ENCODE data around the gene TBCCD1. TPM values are rescaled to one million over a fixed set of nuclear protein-coding genes. Genes with fewer than 3 reads are reported as not detected.

TBCCD1 gene
- polyA plus RNA-seq, 1 donor from 2014 or later = 13.4 TPM

DNA sequence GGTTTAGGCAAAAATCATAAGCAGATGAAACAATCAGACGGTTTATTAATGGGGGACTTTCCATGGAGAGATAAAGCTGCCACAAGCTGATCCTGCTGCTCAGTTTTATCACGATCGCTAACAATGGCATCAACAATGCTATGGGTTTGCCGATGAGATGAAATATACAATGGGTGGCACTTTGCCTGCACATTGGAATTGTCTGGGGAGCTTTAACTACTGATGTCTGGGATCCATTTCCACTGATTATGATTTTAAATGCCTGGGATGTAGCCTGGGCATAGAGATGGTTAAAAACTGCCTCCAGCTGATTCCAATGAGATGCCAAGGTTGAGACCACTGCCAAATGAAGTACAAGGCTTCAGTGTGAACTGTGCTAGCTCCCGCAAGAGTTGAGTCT lies 53.8 kb downstream of the TBCCD1 start:
- Histone ChIP-seq H2AFZ (ENCODE audit: low read depth, low read length) (no peak overlapping the region), H3K79me2 (replicated peaks; ENCODE audit: insufficient read depth, low read length) (no peaks in the 10 kb centered on the region), H3K4me3 (ENCODE audit: low read length) (no peak overlapping the region), H3K27ac (ENCODE audit: low read length) (no peak overlapping the region), H3K4me2 (ENCODE audit: low read length) (no peak overlapping the region), H3K9me3 (ENCODE audit: low read length) (no peaks in the 10 kb centered on the region), H3K36me3 (ENCODE audit: insufficient read depth, low read length) (no peaks in the 10 kb centered on the region), H3K27me3 (ENCODE audit: insufficient read depth, low read depth, low read length) (no peaks in the 10 kb centered on the region), H4K20me1 (ENCODE audit: insufficient read depth) (no peaks in the 10 kb centered on the region), H3K9me2 (ENCODE audit: insufficient read depth, low read length) (no peaks in the 10 kb centered on the region), H3K9ac (ENCODE audit: low read length) (no peak overlapping the region), H3F3A (ENCODE audit: insufficient read depth, low read length, poor library complexity, severe bottlenecking) (no peaks in the 10 kb centered on the region)
- TF ChIP-seq TAF1 (IDR thresholded peaks at IDR 0.05; ENCODE audit: low read depth) = no peak
- TF ChIP-seq EZH2 (IDR thresholded peaks at IDR 0.05; ENCODE audit: borderline replicate concordance, insufficient read depth, low read length, poor library complexity, severe bottlenecking) = no peak
- no peak for TF ChIP-seq EP300 (conservative IDR thresholded peaks at IDR 0.05; ENCODE audit: poor library complexity, severe bottlenecking)

DNA sequence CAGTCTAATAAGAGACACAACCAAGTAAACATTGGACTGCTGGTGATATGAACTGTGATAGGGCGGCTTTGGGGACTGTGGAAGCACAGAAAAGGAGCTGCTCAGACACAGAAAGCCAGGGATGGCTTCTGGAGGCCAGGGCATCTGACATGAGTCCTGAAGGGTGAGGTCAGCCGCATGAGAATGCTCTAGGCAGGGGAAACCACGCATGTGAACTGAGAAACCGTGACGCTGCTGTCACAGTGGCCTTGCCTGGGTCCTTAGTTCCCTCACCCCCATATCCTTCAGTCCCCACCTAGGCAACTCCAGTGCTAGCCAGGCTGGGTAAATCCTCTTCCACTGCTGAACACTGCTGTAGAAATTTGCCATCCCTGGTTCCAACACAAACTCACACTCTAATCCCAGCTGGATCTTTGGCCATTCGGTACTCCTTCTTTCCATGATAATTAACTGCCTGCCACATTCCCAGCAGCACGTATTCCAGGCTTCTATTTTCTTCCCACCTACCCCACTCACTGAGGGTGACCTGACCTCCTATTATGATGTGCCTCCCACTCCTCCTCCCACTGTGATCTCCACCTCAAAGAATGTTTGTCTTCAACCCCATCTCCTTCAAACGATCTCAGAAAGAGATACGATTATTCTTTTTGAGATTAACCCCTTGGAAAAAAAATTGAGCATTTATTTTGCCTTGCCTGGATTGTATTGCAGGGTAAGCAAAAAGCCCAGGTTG lies 54.4 kb downstream of the TBCCD1 start:
- Histone ChIP-seq H3K9me2 (ENCODE audit: insufficient read depth, low read length) (no peaks in the 10 kb centered on the region), H3K4me2 (ENCODE audit: low read length) (no peak overlapping the region), H3F3A (ENCODE audit: insufficient read depth, low read length, poor library complexity, severe bottlenecking) (no peaks in the 10 kb centered on the region), H3K27me3 (ENCODE audit: insufficient read depth, low read depth, low read length) (no peaks in the 10 kb centered on the region), H3K9me3 (ENCODE audit: low read length) (no peaks in the 10 kb centered on the region), H2AFZ (ENCODE audit: low read depth, low read length) (no peak overlapping the region), H3K79me2 (replicated peaks; ENCODE audit: insufficient read depth, low read length) (no peaks in the 10 kb centered on the region), H3K9ac (ENCODE audit: low read length) (no peak overlapping the region), H3K4me3 (ENCODE audit: low read length) (no peak overlapping the region), H3K36me3 (ENCODE audit: insufficient read depth, low read length) (no peaks in the 10 kb centered on the region), H3K27ac (ENCODE audit: low read length) (no peak overlapping the region), H4K20me1 (ENCODE audit: insufficient read depth) (no peaks in the 10 kb centered on the region)
- no peak for TF ChIP-seq POLR2AphosphoS5 (IDR thresholded peaks at IDR 0.05)
- TF ChIP-seq, protein P1, sequence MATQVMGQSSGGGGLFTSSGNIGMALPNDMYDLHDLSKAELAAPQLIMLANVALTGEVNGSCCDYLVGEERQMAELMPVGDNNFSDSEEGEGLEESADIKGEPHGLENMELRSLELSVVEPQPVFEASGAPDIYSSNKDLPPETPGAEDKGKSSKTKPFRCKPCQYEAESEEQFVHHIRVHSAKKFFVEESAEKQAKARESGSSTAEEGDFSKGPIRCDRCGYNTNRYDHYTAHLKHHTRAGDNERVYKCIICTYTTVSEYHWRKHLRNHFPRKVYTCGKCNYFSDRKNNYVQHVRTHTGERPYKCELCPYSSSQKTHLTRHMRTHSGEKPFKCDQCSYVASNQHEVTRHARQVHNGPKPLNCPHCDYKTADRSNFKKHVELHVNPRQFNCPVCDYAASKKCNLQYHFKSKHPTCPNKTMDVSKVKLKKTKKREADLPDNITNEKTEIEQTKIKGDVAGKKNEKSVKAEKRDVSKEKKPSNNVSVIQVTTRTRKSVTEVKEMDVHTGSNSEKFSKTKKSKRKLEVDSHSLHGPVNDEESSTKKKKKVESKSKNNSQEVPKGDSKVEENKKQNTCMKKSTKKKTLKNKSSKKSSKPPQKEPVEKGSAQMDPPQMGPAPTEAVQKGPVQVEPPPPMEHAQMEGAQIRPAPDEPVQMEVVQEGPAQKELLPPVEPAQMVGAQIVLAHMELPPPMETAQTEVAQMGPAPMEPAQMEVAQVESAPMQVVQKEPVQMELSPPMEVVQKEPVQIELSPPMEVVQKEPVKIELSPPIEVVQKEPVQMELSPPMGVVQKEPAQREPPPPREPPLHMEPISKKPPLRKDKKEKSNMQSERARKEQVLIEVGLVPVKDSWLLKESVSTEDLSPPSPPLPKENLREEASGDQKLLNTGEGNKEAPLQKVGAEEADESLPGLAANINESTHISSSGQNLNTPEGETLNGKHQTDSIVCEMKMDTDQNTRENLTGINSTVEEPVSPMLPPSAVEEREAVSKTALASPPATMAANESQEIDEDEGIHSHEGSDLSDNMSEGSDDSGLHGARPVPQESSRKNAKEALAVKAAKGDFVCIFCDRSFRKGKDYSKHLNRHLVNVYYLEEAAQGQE (IDR thresholded peaks at IDR 0.05; ENCODE audit: borderline replicate concordance) = no peak
- no peak for TF ChIP-seq RAD21 (conservative IDR thresholded peaks at IDR 0.05)
- TF ChIP-seq MXI1 (conservative IDR thresholded peaks at IDR 0.05; ENCODE audit: poor library complexity, severe bottlenecking) = no peak
- TF ChIP-seq EZH2 (IDR thresholded peaks at IDR 0.05; ENCODE audit: borderline replicate concordance, insufficient read depth, low read length, poor library complexity, severe bottlenecking) = no peak
- TF ChIP-seq TAF1 (IDR thresholded peaks at IDR 0.05; ENCODE audit: low read depth) = no peak
- TF ChIP-seq SMC3 (conservative IDR thresholded peaks at IDR 0.05; ENCODE audit: poor library complexity) = no peak
- TF ChIP-seq, protein P2, sequence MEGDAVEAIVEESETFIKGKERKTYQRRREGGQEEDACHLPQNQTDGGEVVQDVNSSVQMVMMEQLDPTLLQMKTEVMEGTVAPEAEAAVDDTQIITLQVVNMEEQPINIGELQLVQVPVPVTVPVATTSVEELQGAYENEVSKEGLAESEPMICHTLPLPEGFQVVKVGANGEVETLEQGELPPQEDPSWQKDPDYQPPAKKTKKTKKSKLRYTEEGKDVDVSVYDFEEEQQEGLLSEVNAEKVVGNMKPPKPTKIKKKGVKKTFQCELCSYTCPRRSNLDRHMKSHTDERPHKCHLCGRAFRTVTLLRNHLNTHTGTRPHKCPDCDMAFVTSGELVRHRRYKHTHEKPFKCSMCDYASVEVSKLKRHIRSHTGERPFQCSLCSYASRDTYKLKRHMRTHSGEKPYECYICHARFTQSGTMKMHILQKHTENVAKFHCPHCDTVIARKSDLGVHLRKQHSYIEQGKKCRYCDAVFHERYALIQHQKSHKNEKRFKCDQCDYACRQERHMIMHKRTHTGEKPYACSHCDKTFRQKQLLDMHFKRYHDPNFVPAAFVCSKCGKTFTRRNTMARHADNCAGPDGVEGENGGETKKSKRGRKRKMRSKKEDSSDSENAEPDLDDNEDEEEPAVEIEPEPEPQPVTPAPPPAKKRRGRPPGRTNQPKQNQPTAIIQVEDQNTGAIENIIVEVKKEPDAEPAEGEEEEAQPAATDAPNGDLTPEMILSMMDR (IDR thresholded peaks at IDR 0.05; ENCODE audit: poor library complexity, severe bottlenecking) = no peak
- TF ChIP-seq EP300 (conservative IDR thresholded peaks at IDR 0.05; ENCODE audit: poor library complexity, severe bottlenecking) = no peak

Measured in neural cell (in vitro differentiated cells).